Thyroid gland (tissue), 4 donors: Measurements from ENCODE around the gene SAMD14. TPM values are rescaled to one million over a fixed set of nuclear protein-coding genes. Genes with fewer than 3 reads are reported as not detected.

ENCODE experiments used
- DNase-seq, 2 donors: peaks; one replicate each; pipeline ENCODE4 v3.0.0-alpha.2; 2019
- H3K27ac ChIP-seq, 3 donors: fragments of 200-600 bp; sonication (generic); 1 replicate in 2 of 3; 2 replicates in 1 of 3; pipeline ENCODE4 v1.5.1; 2016 to 2019; ENCODE audit warnings: mild to moderate bottlenecking in 1 of 3, moderate library complexity in 1 of 3
- H3K27me3 ChIP-seq: fragments of 200-600 bp; sonication (generic); one replicate; pipeline ENCODE4 v1.5.1; 2019
- H3K36me3 ChIP-seq, 2 donors: fragments of 200-600 bp; sonication (generic); one replicate each; pipeline ENCODE4 v1.5.1; 2016 to 2019
- H3K4me1 ChIP-seq, 2 donors: fragments of 200-600 bp; sonication (generic); one replicate each; pipeline ENCODE4 v1.5.1; 2017 to 2019
- H3K4me3 ChIP-seq, 3 donors: fragments of 200-600 bp; sonication (generic); replicated peaks in 1 of 3; 1 replicate in 2 of 3; 2 replicates in 1 of 3; pipeline ENCODE4 v1.5.1; 2016; ENCODE audit warnings: mild to moderate bottlenecking in 1 of 3
- H3K9me3 ChIP-seq: fragments of 200-600 bp; sonication (generic); one replicate; pipeline ENCODE4 v1.5.1; 2017
- POLR2A ChIP-seq, 2 donors: fragments of 450-650 bp; IDR thresholded peaks; one replicate each; pipeline ENCODE4 v1.6.1; 2017; ENCODE audit warnings: antibody characterized with exemption in 2 of 2, mild to moderate bottlenecking in 2 of 2, moderate library complexity in 1 of 2
- WGBS, 2 donors: methylation state at CpG; one replicate each; pipeline ENCODE4 v1.1.5; 2017; 5-methylcytosine and 5-hydroxymethylcytosine counted together
- intact Hi-C: fragments of 100-400 bp; cut with DNase I; formaldehyde crosslinking; loops from one replicate; pipeline ENCODE4 v1.15.1; 2023
- total RNA-seq, 4 donors: library from RNA; depleted of rRNA; stranded (reverse); fragments of >200 nt; gene quantifications; one replicate each; pipeline ENCODE4 v1.2.3, GENCODE V29; 2016
- TF ChIP-seq, protein P1 (sequence below), 6 experiments: fragments of 200-600 bp in 3 of 6; fragments of 450-650 bp in 3 of 6; sonication (generic) in 3 of 6; IDR thresholded peaks; one replicate each; pipeline ENCODE4 v1.5.1; 2016 to 2019; ENCODE audit warnings: antibody characterized with exemption in 6 of 6, mild to moderate bottlenecking in 2 of 6, inconsistent platforms in 1 of 6, moderate library complexity in 1 of 6

Gene SAMD14
- total RNA-seq, 4 donors from 2014 or later: 0.24 to 0.81 (median 0.58) TPM

DNA sequence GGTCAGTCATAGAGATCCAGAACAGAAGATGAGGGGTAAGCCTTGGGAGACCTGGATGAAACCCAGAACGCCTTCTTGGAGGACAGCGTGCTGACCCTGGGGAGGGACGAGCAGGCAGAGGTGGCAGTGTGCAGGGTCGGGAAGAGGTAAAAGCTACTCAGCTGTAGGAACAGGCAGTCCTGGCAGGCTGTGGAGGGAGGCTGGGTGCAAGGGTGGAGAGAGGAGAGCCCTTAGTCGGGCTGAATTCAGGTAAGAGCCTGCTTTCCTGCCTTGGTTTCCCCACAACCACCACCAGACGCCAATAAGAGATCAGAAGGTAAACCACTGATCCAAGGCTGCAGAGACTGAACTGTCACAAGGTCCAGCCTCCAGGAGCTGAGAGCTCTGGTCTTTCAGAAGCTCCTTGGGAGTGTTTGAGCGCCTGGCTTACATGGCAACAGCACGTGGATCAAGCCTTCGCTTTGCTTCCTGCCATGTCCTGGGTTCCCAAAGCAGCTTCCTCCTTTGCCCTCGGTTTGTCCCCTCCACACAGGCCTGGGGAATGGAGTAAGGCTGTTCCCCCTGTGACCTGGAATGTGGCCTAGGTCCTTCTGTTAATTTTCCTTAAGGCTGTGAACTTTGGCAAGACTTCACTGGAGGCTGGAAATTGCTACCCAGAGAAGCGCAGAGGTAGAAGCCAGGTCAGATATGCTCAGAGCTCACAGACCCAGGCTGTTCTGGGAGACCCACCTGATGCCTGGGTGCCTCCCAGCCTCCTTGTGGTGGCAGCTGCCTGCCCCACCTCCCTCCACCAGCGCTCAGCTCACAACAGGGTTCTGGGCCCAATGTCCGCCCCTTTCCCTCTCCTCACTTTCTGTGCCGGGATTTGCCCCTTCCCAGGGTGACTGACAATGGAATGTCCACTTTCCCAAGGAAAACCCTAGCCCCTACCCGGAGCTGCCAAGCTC is 38.7 kb downstream of the SAMD14 start:
- H3K27me3 ChIP-seq: no peaks in the 10 kb centered on the region
- no peak overlapping the region for H3K4me3 ChIP-seq
- H3K9me3 ChIP-seq: no peaks in the 10 kb centered on the region
- H3K36me3 ChIP-seq: peaks cover 11 to 27% of the 10 kb centered on the region in 2 donors
- H3K27ac ChIP-seq: no peak overlapping the region
- intact Hi-C loops: no loop called here
- WGBS, 2 donors: 82 to 85% methylated on average over 14 to 15 of the region's 15 CpGs
- peaks cover 11 to 21% of the 10 kb centered on the region in 2 donors for H3K4me1 ChIP-seq
- no peak for TF ChIP-seq POLR2A (IDR thresholded peaks at IDR 0.05)
- TF ChIP-seq, protein P1, sequence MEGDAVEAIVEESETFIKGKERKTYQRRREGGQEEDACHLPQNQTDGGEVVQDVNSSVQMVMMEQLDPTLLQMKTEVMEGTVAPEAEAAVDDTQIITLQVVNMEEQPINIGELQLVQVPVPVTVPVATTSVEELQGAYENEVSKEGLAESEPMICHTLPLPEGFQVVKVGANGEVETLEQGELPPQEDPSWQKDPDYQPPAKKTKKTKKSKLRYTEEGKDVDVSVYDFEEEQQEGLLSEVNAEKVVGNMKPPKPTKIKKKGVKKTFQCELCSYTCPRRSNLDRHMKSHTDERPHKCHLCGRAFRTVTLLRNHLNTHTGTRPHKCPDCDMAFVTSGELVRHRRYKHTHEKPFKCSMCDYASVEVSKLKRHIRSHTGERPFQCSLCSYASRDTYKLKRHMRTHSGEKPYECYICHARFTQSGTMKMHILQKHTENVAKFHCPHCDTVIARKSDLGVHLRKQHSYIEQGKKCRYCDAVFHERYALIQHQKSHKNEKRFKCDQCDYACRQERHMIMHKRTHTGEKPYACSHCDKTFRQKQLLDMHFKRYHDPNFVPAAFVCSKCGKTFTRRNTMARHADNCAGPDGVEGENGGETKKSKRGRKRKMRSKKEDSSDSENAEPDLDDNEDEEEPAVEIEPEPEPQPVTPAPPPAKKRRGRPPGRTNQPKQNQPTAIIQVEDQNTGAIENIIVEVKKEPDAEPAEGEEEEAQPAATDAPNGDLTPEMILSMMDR (IDR thresholded peaks at IDR 0.05): no peak
- no peak for DNase-seq

DNA sequence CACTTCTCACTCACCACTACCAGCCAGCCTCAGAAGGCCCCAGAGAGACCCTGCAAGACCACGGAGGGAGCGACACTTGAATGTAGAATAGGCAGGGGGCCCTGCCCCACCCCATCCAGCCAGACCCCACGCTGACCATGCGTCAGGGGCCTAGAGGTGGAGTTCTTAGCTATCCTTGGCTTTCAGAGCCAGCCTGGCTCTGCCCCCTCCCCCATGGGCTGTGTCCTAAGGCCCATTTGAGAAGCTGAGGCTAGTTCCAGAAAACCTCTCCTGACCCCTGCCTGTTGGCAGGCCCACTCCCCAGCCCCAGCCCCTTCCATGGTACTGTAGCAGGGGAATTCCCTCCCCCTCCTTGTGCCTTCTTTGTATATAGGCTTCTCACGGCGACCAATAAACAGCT is 39.9 kb downstream of the SAMD14 start:
- Histone ChIP-seq H3K4me3 (no peak overlapping the region), H3K4me1 (peaks cover 4 to 16% of the 10 kb centered on the region in 2 donors), H3K27me3 (no peaks in the 10 kb centered on the region), H3K36me3 (peaks cover 11 to 27% of the 10 kb centered on the region in 2 donors), H3K9me3 (no peaks in the 10 kb centered on the region), H3K27ac (no peak overlapping the region)
- WGBS, 2 donors: 87 to 93% methylated on average over 4 to 6 of the region's 6 CpGs
- intact Hi-C loops: no loop called here
- no peak for DNase-seq
- TF ChIP-seq POLR2A (IDR thresholded peaks at IDR 0.05): no peak
- TF ChIP-seq, protein P1 (IDR thresholded peaks at IDR 0.05): no peak

DNA sequence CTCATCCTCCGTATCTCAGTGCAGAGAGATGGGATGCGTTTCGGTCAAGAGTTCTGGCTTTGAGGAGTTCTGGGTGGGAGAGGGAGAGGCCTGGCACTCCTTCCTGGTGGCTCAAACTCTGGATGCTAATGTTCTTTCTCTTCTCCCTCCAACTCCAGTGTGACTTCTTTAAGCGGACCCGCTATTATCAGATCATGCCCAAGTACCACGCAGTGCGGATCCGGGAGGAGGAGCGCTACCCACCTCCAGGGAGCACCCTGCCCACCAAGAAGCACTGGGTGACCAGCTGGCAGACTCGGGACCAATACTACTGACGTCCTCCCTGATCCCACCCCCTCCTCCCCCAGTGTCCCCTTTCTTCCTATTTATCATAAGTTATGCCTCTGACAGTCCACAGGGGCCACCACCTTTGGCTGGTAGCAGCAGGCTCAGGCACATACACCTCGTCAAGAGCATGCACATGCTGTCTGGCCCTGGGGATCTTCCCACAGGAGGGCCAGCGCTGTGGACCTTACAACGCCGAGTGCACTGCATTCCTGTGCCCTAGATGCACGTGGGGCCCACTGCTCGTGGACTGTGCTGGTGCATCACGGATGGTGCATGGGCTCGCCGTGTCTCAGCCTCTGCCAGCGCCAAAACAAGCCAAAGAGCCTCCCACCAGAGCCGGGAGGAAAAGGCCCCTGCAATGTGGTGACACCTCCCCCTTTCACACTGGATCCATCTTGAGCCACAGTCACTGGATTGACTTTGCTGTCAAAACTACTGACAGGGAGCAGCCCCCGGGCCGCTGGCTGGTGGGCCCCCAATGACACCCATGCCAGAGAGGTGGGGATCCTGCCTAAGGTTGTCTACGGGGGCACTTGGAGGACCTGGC is 40.8 kb downstream of the SAMD14 start:
- H3K27me3 ChIP-seq: no peaks in the 10 kb centered on the region
- H3K4me3 ChIP-seq: no peak overlapping the region
- H3K36me3 ChIP-seq: peaks cover 11 to 27% of the 10 kb centered on the region in 2 donors
- no peak overlapping the region for H3K27ac ChIP-seq
- WGBS, 2 donors: 82 to 87% methylated on average over 14 to 16 of the region's 25 CpGs
- TF ChIP-seq, protein P1 (IDR thresholded peaks at IDR 0.05): no peak
- no peak for TF ChIP-seq POLR2A (IDR thresholded peaks at IDR 0.05)
- intact Hi-C loops: loop anchor here (2.0 kb wide), 1 partner anchor 62 kb away; no protein-coding TSS in a partner anchor
- peaks cover 4 to 10% of the 10 kb centered on the region in 2 donors for H3K4me1 ChIP-seq
- DNase-seq: no peak
- H3K9me3 ChIP-seq: no peaks in the 10 kb centered on the region

DNA sequence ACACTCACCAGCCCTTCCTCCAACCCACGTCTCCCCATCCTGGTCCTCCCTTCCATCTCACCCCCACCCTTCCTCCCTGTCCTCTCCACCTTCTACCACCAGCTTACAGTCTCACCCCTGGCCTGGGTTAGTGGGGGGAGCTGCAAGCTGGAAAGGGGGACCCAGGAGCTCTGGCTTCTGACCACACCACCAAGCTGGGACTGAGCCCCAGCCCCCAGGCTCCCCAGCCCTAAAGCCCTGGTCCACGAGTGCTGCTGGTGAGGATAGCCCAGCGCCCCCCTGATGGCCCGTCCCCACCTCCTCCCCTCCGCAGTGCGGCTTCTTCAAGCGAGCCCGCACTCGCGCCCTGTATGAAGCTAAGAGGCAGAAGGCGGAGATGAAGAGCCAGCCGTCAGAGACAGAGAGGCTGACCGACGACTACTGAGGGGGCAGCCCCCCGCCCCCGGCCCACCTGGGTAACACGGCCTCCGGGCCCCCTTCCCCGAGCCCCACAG is 42.0 kb downstream of the SAMD14 start:
- DNase-seq: no peak
- no peak for TF ChIP-seq POLR2A (IDR thresholded peaks at IDR 0.05)
- TF ChIP-seq, protein P1 (IDR thresholded peaks at IDR 0.05): no peak
- H3K36me3 ChIP-seq: peaks cover 11 to 27% of the 10 kb centered on the region in 2 donors
- H3K27me3 ChIP-seq: no peaks in the 10 kb centered on the region
- H3K4me1 ChIP-seq: no peaks in the 10 kb centered on the region
- intact Hi-C loops: loop anchor here (2.0 kb wide), 1 partner anchor 61 kb away; no protein-coding TSS in a partner anchor
- WGBS, 2 donors: 72 to 89% methylated on average over 6 to 19 of the region's 19 CpGs
- H3K9me3 ChIP-seq: no peaks in the 10 kb centered on the region
- H3K27ac ChIP-seq: no peak overlapping the region
- no peak overlapping the region for H3K4me3 ChIP-seq
